Brain microvascular endothelial cell (primary cell): ENCODE measurements around the gene POC1B.

Source experiments
- DNase-seq: peaks from one replicate; pipeline ENCODE4 v3.0.0-alpha.2; 2020
- H3K27ac ChIP-seq: fragments of 250-450 bp; sonication (Bioruptor Pico); 2 replicates; pipeline ENCODE4 v1.5.1; 2020; ENCODE audit warnings: mild to moderate bottlenecking, moderate library complexity
- H3K27me3 ChIP-seq: fragments of 250-450 bp; sonication (Bioruptor Pico); replicated peaks from 2 replicates; pipeline ENCODE4 v1.5.1; 2020; ENCODE audit warnings: mild to moderate bottlenecking
- H3K36me3 ChIP-seq: fragments of 250-450 bp; sonication (Bioruptor Pico); replicated peaks from 2 replicates; pipeline ENCODE4 v1.5.1; 2020; ENCODE audit warnings: mild to moderate bottlenecking
- H3K4me3 ChIP-seq: 2 replicates; pipeline ENCODE4 v1.5.1; 2011; ENCODE audit warnings: low read depth, mild to moderate bottlenecking, control low read depth, low read length, moderate library complexity
- CTCF ChIP-seq: IDR thresholded peaks from 2 replicates; pipeline ENCODE4 v1.5.1; 2011; ENCODE audit warnings: low read depth, mild to moderate bottlenecking, moderate library complexity, low read length, control low read depth, inconsistent platforms; ENCODE audit errors: missing control alignments
- in situ Hi-C: cut with HindIII; loops from 2 replicates; pipeline ENCODE4 v1.10.0; 2017; ENCODE audit warnings: low sequenced_read_pairs, low pct_ligation_motif_present

The POC1B gene

GRCh38 chr12:89370421-89370831 is 155.4 kb downstream of the POC1B start:
- Histone ChIP-seq H3K27ac (peak overlapping the region; percentile 66), H3K4me3 (no peak overlapping the region), H3K36me3 (no peaks in the 10 kb centered on the region), H3K27me3 (no peaks in the 10 kb centered on the region)
- DNase-seq, result no peak
- in situ Hi-C loops, result loop anchor here (25.0 kb wide), 1 partner anchor 92 kb away; no protein-coding TSS in a partner anchor
- TF ChIP-seq CTCF, result no peak
